Measurements from ENCODE around the gene SRGAP1. TPM values are rescaled to one million over a fixed set of nuclear protein-coding genes. Genes with fewer than 3 reads are reported as not detected.

Gene SRGAP1
- total RNA-seq, 1 donor from 2014 or later, result 3.0 TPM

- H3K79me2 ChIP-seq (ENCODE audit: low read depth), result no peaks in the 10 kb centered on the region
- no peak overlapping the region for H2AFZ ChIP-seq (replicated peaks)
- H3K9ac ChIP-seq, result no peak overlapping the region
- TF ChIP-seq EZH2phosphoT487 (IDR thresholded peaks at IDR 0.05) (no peak), CTCF (IDR thresholded peaks at IDR 0.05) (no peak), EZH2 (IDR thresholded peaks at IDR 0.05) (no peak)
- no peak overlapping the region for H3K4me3 ChIP-seq
- H3K9me3 ChIP-seq (ENCODE audit: low read depth), result no peaks in the 10 kb centered on the region
- no peak overlapping the region for H3K4me3 Mint-ChIP-seq
- H3K27me3 Mint-ChIP-seq (ENCODE audit: insufficient read depth, low read depth), result no peaks in the 10 kb centered on the region
- no peaks in the 10 kb centered on the region for H3K36me3 ChIP-seq
- DNase-seq (ENCODE audit: low spot score), result no peak
- H3K4me1 ChIP-seq, result no peaks in the 10 kb centered on the region
- no peak overlapping the region for H3K27ac ChIP-seq
- H4K20me1 ChIP-seq (ENCODE audit: low read depth), result no peaks in the 10 kb centered on the region
- peaks cover 4% of the 10 kb centered on the region for H3K9me3 Mint-ChIP-seq
- peaks cover 63% of the 10 kb centered on the region for H3K4me1 Mint-ChIP-seq
- H3K4me2 ChIP-seq, result no peak overlapping the region
- H3F3A ChIP-seq (ENCODE audit: low read depth), result no peaks in the 10 kb centered on the region
- peaks cover 11% of the 10 kb centered on the region for H3K36me3 Mint-ChIP-seq
- peak overlapping the region; percentile 4 for H3K27ac Mint-ChIP-seq
- no peaks in the 10 kb centered on the region for H3K27me3 ChIP-seq
Observed at GRCh38 chr12:63912651-63913050, 68.2 kb downstream of the SRGAP1 start.

GRCh38 chr12:63913929-63914328 lies 69.4 kb downstream of the SRGAP1 start:
- TF ChIP-seq CTCF (IDR thresholded peaks at IDR 0.05), result no peak
- TF ChIP-seq EZH2 (IDR thresholded peaks at IDR 0.05), result no peak
- no peaks in the 10 kb centered on the region for H3K27me3 Mint-ChIP-seq (ENCODE audit: insufficient read depth, low read depth)
- peak overlapping the region; percentile 99 for H3K27ac Mint-ChIP-seq
- peaks cover 76% of the 10 kb centered on the region for H3K4me1 Mint-ChIP-seq
- no peaks in the 10 kb centered on the region for H3K9me3 Mint-ChIP-seq
- Histone ChIP-seq H2AFZ (replicated peaks) (no peak overlapping the region), H3K4me3 (no peak overlapping the region), H3F3A (ENCODE audit: low read depth) (no peaks in the 10 kb centered on the region), H3K27ac (no peak overlapping the region), H3K4me1 (no peaks in the 10 kb centered on the region), H3K36me3 (no peaks in the 10 kb centered on the region), H3K9me3 (ENCODE audit: low read depth) (no peaks in the 10 kb centered on the region), H4K20me1 (ENCODE audit: low read depth) (no peaks in the 10 kb centered on the region), H3K4me2 (no peak overlapping the region), H3K79me2 (ENCODE audit: low read depth) (no peaks in the 10 kb centered on the region), H3K27me3 (no peaks in the 10 kb centered on the region), H3K9ac (no peak overlapping the region)
- no peak overlapping the region for H3K4me3 Mint-ChIP-seq
- DNase-seq (ENCODE audit: low spot score), result no peak
- peaks cover 8% of the 10 kb centered on the region for H3K36me3 Mint-ChIP-seq

- Mint-ChIP-seq H3K4me3 (peak overlapping the region; percentile 62), H3K36me3 (peaks cover 10% of the 10 kb centered on the region), H3K4me1 (peaks cover 65% of the 10 kb centered on the region), H3K27ac (peak overlapping the region; percentile 99), H3K27me3 (ENCODE audit: insufficient read depth, low read depth) (no peaks in the 10 kb centered on the region), H3K9me3 (peaks cover 1% of the 10 kb centered on the region)
- H3K9ac ChIP-seq, result no peak overlapping the region
- H4K20me1 ChIP-seq (ENCODE audit: low read depth), result no peaks in the 10 kb centered on the region
- no peak for DNase-seq (ENCODE audit: low spot score)
- no peak for TF ChIP-seq EZH2phosphoT487 (IDR thresholded peaks at IDR 0.05)
- TF ChIP-seq EZH2 (IDR thresholded peaks at IDR 0.05), result no peak
- no peak for TF ChIP-seq CTCF (IDR thresholded peaks at IDR 0.05)
- H3K27me3 ChIP-seq, result no peaks in the 10 kb centered on the region
- H3K4me1 ChIP-seq, result no peaks in the 10 kb centered on the region
- no peak overlapping the region for H3K27ac ChIP-seq
- no peaks in the 10 kb centered on the region for H3K9me3 ChIP-seq (ENCODE audit: low read depth)
- no peak overlapping the region for H3K4me2 ChIP-seq
- no peak overlapping the region for H3K4me3 ChIP-seq
- no peaks in the 10 kb centered on the region for H3K36me3 ChIP-seq
- H3K79me2 ChIP-seq (ENCODE audit: low read depth), result no peaks in the 10 kb centered on the region
- no peaks in the 10 kb centered on the region for H3F3A ChIP-seq (ENCODE audit: low read depth)
- no peak overlapping the region for H2AFZ ChIP-seq (replicated peaks)
Observed at GRCh38 chr12:63915105-63915800, 70.8 kb downstream of the SRGAP1 start.
